ENCODE data around the gene PPP1R26.

The PPP1R26 gene

DNA sequence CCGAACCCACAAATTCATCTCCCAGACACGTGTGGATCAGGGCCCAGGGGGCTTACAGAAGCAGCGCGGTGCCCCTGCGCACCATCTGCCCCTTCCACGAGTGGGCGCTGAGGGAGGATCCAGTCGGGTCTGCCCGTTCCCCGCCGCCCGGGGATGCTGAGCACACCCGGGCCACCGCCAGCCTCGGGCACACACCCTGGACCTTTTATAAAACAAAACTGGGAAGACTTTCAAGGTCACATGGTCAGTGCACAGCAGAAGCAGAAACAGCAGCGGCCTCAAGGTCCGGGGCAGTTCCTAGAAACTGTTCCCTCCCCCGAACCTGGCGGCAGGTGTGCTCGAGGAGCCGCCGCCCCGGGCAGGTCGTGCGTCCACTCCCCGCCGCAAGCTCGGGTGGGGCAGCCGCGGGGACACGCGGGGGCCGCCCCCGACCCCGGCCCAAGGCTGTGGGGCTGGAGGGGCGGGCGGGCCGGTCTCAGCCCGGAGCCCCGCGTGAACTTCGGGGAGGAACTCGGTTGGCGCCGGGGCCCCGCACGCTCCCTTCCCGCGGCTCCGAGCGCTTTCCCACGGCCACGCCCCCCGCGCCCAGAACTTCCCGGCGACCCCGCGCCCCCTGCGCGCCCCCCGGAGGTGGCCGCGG, 633 bp upstream of the PPP1R26 start (continued):
- TF ChIP-seq CTCF (tag by site-specific recombination; IDR thresholded peaks at IDR 0.05): peak; percentile 69
- TF ChIP-seq ZNF169 (tag by site-specific recombination; IDR thresholded peaks at IDR 0.05): no peak
- TF ChIP-seq ZNF626 (tag by site-specific recombination; IDR thresholded peaks at IDR 0.05): no peak
- no peak for TF ChIP-seq ZNF701 (tag by site-specific recombination; IDR thresholded peaks at IDR 0.05)
- TF ChIP-seq ZNF660 (tag by site-specific recombination; IDR thresholded peaks at IDR 0.05): 0 out of 2 replicates have a peak, but pooled peaks have one; percentile 34
- no peak for TF ChIP-seq ZNF707 (tag by site-specific recombination; IDR thresholded peaks at IDR 0.05)
- no peak for TF ChIP-seq ZNF114 (tag by site-specific recombination; IDR thresholded peaks at IDR 0.05)
- TF ChIP-seq ZXDB (tag by site-specific recombination; IDR thresholded peaks at IDR 0.05): no peak
- no peak for TF ChIP-seq ZNF596 (tag by site-specific recombination; IDR thresholded peaks at IDR 0.05)
- peak; percentile 30; the same call in 1 of the 2 replicates for TF ChIP-seq KLF10 (tag by site-specific recombination; IDR thresholded peaks at IDR 0.05)
- TF ChIP-seq, protein P1, sequence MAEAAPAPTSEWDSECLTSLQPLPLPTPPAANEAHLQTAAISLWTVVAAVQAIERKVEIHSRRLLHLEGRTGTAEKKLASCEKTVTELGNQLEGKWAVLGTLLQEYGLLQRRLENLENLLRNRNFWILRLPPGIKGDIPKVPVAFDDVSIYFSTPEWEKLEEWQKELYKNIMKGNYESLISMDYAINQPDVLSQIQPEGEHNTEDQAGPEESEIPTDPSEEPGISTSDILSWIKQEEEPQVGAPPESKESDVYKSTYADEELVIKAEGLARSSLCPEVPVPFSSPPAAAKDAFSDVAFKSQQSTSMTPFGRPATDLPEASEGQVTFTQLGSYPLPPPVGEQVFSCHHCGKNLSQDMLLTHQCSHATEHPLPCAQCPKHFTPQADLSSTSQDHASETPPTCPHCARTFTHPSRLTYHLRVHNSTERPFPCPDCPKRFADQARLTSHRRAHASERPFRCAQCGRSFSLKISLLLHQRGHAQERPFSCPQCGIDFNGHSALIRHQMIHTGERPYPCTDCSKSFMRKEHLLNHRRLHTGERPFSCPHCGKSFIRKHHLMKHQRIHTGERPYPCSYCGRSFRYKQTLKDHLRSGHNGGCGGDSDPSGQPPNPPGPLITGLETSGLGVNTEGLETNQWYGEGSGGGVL (tag by site-specific recombination; IDR thresholded peaks at IDR 0.05): no peak
- TF ChIP-seq, protein P2, sequence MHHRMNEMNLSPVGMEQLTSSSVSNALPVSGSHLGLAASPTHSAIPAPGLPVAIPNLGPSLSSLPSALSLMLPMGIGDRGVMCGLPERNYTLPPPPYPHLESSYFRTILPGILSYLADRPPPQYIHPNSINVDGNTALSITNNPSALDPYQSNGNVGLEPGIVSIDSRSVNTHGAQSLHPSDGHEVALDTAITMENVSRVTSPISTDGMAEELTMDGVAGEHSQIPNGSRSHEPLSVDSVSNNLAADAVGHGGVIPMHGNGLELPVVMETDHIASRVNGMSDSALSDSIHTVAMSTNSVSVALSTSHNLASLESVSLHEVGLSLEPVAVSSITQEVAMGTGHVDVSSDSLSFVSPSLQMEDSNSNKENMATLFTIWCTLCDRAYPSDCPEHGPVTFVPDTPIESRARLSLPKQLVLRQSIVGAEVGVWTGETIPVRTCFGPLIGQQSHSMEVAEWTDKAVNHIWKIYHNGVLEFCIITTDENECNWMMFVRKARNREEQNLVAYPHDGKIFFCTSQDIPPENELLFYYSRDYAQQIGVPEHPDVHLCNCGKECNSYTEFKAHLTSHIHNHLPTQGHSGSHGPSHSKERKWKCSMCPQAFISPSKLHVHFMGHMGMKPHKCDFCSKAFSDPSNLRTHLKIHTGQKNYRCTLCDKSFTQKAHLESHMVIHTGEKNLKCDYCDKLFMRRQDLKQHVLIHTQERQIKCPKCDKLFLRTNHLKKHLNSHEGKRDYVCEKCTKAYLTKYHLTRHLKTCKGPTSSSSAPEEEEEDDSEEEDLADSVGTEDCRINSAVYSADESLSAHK (tag by site-specific recombination; IDR thresholded peaks at IDR 0.05): no peak
- TF ChIP-seq ZNF2 (tag by site-specific recombination; IDR thresholded peaks at IDR 0.05): 0 out of 2 replicates have a peak, but pooled peaks have one; percentile 51
- no peak for TF ChIP-seq ZSCAN4 (tag by site-specific recombination; IDR thresholded peaks at IDR 0.05)
- TF ChIP-seq ZBTB10 (tag by site-specific recombination; IDR thresholded peaks at IDR 0.05): no peak
- TF ChIP-seq ZNF302 (tag by site-specific recombination; IDR thresholded peaks at IDR 0.05; ENCODE audit: low read depth): no peak
- no peak for TF ChIP-seq SP7 (tag by site-specific recombination; IDR thresholded peaks at IDR 0.05)
- no peak for TF ChIP-seq ZNF433 (tag by site-specific recombination; IDR thresholded peaks at IDR 0.05; ENCODE audit: low read depth)
- TF ChIP-seq ZNF561 (tag by site-specific recombination; IDR thresholded peaks at IDR 0.05; ENCODE audit: borderline replicate concordance): no peak
- TF ChIP-seq TCF7L2 (IDR thresholded peaks at IDR 0.05; ENCODE audit: borderline replicate concordance, low read depth, low read length): no peak
- TF ChIP-seq FEZF1 (tag by site-specific recombination; IDR thresholded peaks at IDR 0.05): no peak
- no peak for TF ChIP-seq ZNF148 (tag by site-specific recombination; IDR thresholded peaks at IDR 0.05; ENCODE audit: borderline replicate concordance)
- TF ChIP-seq KLF1 (tag by site-specific recombination; IDR thresholded peaks at IDR 0.05): peak; percentile 45
- no peak for TF ChIP-seq HOXD13 (CRISPR knock-in tag; IDR thresholded peaks at IDR 0.05; ENCODE audit: borderline replicate concordance)
- no peak for TF ChIP-seq BCL11B (tag by site-specific recombination; IDR thresholded peaks at IDR 0.05; ENCODE audit: low read depth)
- TF ChIP-seq ZNF768 (tag by site-specific recombination; IDR thresholded peaks at IDR 0.05): no peak
- TF ChIP-seq SP2 (tag by site-specific recombination; IDR thresholded peaks at IDR 0.05): peak; percentile 22
- TF ChIP-seq ZNF335 (tag by site-specific recombination; conservative IDR thresholded peaks at IDR 0.05): peak; percentile 60
- no peak for TF ChIP-seq ZNF366 (tag by site-specific recombination; conservative IDR thresholded peaks at IDR 0.05)

Data from HEK293 (cell line).